Measurements from ENCODE around the gene GPAT2.
"Not testable (repeated sequence)": the region's sequence is repeated elsewhere in the genome, so short reads cannot be mapped to it uniquely, and the experiment has no call there.

- TF ChIP-seq CTCF (IDR thresholded peaks at IDR 0.05); REST (IDR thresholded peaks at IDR 0.05; ENCODE audit: insufficient read depth in 1 of 2, low read depth in 2 of 2, low read length in 1 of 2); TCF7L2 (IDR thresholded peaks at IDR 0.05; ENCODE audit: low read depth, low read length); POLR2AphosphoS5 (IDR thresholded peaks at IDR 0.05; ENCODE audit: low read depth, low read length): not testable (repeated sequence)
Measured at GRCh38 chr2:96066511-96066910, 31.8 kb upstream of the GPAT2 start.

Measured in Panc1 (cell line).